ENCODE results near the gene ISYNA1.

Gene ISYNA1

DNA sequence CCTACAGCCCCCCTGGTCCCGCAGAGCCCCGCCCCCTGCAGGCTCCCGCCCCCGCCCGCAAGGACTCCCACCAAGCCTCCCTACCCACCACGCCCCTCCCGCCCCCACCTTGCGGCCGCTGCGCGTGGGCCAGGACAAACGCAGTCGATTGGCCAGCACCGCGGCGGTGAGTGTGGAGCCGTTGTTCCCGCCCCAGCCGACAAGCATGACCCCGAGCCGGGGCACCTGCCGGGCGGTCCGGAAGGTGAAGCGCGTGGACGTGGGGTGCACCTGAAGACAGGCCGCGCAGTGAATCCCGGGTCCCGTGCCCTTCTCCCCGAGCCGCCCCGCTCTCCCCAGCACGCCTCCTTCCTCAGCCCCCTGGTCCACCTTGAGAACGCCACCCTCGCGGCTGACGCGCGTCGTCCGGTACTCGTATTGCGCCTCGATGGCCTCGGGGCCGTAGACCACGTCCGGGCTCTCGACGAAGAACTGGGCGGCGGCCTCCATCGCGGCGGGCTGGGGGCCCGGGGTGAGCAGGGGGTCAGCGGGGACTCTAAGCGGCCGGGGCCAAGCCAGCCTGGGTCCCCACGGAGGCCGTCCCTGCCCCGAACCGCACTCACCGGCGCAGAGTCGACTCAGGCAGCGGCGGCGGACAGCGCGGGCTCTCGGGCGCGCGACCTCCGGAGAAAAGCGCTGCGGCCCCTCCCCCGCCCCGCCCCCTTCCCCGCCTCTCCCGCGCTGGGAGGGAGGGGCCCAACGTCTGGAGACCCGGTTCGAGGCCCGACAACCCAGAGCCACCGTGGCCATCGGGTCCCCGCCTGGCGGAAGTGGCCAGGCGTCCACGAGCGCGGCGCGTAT is at the start of gene ISYNA1:
ISYNA1 (minus strand) TSS at position 643 of the 840 bp plus-strand sequence; CDS start at position 489, 154 bp downstream.
- no peak for DNase-seq (ENCODE audit: low spot score)

GRCh38 chr19:18486746-18487145 is 48.8 kb upstream of the ISYNA1 start:
- no peak for DNase-seq (ENCODE audit: low spot score)

DNA sequence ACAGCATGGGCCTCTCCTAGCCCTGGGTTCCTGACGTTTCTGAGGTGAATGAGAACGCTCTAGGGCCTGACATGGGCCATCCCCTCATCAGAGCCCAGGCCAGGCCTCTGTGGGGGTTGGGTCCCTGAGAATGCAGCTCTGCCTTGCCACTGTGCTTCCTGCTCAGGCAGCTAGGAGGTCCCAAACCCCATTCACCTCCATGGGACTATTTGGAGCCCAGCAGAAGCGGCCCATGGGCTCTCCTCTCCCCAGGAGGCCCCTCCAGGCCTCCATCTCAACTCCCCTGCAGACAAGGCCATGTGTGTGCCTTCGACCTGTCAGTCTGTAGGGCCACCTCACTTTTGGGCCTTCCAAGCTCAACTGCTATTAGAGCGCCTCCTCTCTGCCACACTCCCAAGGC is 47.1 kb upstream of the ISYNA1 start:
- no peak for DNase-seq (ENCODE audit: low spot score)

DNA sequence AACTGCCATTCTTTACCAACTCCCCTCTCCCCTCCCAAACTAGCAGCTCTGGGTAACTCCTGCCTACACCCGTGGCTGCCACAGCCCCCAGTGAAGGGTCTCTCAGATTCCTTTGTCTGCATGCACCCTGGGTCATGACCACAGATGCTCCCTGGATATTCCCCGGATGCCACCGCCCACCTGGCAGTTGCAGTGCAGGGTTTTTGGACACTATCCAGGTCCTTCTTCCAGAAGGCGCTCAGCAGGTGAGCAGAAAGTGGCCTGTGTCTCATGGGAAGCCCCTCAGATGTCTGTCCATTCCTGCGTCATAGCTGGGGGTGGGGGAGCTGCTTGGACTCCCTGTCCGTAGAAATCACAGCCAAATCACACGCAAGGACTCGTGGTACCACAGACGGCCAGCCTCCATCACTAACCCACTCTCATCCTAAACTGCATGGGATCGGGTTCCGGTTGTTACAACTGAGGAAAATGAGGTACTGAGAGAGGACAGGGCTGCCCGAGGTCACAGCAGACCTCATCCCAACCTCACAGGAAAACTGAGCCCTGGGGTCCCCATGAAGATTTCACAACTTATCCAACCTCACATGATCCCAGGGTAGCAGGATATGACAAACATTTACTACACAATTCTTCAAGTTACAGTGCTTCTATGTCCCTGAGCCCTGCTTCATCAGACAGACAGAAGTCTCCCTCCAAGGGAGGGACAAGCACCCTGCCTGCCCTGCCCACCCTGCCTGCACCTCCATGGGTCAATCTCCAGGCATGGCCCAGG is 45.4 kb upstream of the ISYNA1 start:
- DNase-seq (ENCODE audit: low spot score) = no peak

- DNase-seq (ENCODE audit: low spot score) = no peak
Measured at GRCh38 chr19:18481505-18482222, 43.7 kb upstream of the ISYNA1 start.

DNA sequence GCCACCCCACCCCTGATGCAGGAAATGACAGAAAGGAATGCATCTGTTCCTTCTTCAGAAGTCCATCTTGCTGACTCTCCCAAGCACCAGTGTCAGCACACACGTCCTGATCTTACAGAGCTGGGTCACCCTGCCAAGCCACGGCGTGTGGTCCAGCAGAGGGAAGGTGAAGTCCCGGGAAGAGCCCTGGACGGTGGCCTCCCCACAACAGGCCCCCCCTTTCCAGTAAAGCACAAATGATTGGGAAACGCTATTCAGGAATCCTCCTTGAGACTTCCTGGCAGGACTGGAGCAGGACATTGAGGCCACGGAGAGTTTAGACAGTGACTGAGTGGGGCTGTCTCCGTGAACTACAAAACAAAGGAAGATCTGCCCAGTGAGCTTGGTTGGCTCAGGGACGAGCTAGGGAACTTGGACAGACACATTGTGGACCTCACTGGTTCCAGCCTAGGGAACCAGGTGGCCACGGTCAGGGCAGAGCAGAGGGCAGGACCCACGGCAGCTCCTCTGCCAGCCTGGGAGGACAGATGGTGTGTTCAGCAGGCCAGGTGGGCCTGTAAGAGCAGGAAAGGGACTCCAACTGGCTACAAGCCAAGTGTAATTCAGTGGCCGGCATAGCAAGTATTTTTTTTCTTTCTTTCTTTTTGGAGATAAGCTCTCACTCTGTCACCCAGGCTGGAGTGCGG is 42.2 kb upstream of the ISYNA1 start:
- DNase-seq (ENCODE audit: low spot score) = peak; percentile 95

DNA sequence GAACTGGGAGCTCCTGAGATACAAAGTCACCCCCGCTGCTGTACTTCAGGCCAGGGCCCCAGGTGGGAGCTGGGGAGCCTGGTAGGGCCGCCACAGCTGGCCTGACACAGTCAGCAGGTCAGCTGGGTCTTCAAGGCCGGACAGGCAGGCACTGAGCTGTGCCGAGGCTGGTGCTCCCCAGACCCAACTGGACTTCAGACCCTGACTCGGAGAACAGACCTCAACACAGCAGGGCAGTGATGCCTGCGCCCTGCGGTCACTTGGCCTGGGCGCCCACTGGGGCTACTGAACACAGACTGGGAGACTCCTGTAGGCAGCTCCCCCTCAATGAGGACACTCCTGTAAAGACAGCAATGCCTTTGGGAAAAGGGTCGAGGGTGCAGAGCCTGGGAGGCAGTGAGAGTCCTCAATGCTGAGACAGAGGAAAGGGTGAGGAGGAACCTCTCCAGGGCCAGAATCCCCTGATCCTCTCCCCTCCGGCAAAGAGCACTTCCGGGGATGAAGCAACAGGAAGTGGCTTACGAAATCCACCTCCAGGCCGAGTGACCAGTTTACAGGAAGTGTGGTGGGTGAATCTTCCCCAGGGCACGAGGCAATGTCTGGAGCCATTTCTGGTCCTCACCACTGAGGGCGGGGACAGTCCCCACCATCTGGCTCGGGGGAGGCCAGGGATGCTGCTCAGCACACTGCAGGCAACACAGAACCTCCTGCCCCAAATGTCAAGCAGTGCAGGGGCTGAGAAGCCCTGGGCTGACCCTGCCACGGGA is 40.8 kb upstream of the ISYNA1 start:
- DNase-seq (ENCODE audit: low spot score) = no peak

GRCh38 chr19:18477974-18478373 is 40.0 kb upstream of the ISYNA1 start:
- no peak for DNase-seq (ENCODE audit: low spot score)

- DNase-seq (ENCODE audit: low spot score) = no peak
Measured at GRCh38 chr19:18477042-18477779, 39.3 kb upstream of the ISYNA1 start.

DNA sequence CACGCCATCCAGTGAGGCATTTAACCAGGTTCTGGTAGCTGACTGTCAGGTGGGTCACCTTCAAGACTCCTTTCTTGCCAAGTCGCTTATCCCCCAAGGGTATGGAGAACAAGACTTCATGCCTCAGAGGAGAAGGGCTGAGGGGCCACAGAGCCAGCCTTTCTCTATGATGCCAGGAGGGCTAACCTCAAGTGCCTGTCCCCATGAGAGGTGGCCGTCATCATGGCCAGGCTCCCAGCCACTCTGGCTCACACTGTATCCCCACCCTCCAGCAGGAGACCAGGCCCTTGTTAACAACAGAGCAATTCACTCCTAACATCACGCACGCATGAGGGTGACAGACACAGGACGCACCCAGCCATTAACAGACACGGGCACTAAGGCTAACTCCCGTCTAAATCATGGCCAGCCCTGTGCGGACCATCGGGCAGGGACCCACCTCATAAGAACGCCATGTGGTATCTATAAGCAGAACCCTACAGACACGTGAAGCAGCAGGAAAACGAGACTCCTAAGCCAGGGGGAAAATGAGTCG is 38.6 kb upstream of the ISYNA1 start:
- DNase-seq (ENCODE audit: low spot score) = no peak

DNA sequence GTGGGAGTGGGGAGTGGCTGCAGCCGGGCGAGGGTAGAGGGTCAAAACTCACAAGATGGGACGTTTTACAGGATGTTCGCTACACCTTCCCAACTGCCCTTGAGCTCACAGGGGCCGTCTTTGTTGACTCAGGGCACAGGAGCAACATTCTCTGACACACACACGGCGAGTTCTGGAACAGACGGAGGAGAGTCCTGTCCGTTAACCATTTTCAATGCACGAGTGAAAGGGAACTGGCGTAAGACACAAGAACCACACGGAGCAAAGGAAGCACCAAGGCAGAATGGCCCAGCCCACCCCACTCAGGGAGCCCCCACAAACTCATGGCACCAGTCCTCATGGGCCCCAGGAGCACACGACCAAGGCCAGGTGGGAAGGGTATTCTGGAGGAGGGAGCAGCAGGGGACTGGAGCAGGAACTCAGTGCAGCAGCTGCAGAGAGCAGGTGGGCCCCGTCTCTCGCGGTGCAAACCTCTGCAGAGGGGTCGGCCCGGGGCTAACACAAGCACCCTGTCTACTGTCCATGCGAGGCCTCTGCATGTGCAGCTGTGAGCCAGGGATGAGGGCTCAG is 37.9 kb upstream of the ISYNA1 start:
- no peak for DNase-seq (ENCODE audit: low spot score)

GRCh38 chr19:18475004-18475453 is 37.1 kb upstream of the ISYNA1 start:
- DNase-seq (ENCODE audit: low spot score) = no peak

GRCh38 chr19:18474366-18474887 is 36.5 kb upstream of the ISYNA1 start:
- DNase-seq (ENCODE audit: low spot score) = no peak

DNA sequence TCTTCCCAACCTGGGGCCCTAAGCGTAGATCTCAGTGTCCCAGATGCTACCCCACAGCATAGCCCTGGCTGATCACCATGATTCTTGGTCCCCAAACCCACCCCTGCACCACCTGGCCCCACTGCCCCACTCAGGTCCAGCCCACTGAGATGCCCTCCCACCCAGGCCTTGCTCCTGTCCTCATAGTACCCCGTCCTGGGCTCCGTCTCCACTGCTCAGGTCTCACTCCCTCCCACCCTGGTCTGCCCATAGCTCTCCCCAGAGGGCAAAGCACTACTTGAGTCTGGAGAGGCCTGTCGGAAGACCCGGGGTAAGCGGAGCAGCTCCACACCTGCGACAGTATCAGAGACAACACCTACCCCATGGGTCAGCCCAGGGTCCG is 35.8 kb upstream of the ISYNA1 start:
- DNase-seq (ENCODE audit: low spot score) = no peak

DNA sequence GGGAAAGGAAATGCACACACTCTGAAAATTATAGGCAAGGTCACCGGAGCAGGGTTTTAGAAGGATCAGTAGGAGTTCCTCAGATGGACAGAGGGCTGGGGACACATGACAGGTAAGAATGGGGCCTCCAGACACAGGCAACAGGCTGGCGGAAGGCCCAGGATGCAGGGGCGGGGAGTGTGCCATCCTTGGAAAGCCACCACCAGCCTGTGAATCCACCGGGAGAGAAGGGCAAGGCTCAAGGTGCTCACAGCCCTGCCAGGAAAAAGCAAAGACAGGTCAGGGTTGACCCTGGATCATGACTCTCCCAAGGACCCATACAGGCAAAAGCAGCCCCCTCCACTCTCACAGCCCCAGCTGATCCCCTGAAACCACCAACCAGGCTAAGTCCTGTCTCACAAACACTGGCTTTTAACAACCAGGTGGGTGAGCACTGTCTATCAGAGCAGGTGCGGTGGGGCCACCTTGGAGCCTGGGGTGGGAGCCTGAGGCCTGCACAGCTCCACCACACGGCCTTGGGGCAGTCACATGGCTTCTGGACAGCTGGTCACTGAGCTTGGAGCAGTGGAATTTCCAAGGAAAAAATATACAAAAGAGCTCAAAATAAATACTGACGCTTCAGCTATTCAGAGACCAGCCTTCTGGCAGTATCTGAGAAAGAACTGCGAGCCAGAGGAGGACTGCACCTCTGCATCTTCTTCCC is 35.2 kb upstream of the ISYNA1 start:
- DNase-seq (ENCODE audit: low spot score) = peak; percentile 64

GRCh38 chr19:18470787-18471186 is 32.9 kb upstream of the ISYNA1 start:
- DNase-seq (ENCODE audit: low spot score) = no peak

DNA sequence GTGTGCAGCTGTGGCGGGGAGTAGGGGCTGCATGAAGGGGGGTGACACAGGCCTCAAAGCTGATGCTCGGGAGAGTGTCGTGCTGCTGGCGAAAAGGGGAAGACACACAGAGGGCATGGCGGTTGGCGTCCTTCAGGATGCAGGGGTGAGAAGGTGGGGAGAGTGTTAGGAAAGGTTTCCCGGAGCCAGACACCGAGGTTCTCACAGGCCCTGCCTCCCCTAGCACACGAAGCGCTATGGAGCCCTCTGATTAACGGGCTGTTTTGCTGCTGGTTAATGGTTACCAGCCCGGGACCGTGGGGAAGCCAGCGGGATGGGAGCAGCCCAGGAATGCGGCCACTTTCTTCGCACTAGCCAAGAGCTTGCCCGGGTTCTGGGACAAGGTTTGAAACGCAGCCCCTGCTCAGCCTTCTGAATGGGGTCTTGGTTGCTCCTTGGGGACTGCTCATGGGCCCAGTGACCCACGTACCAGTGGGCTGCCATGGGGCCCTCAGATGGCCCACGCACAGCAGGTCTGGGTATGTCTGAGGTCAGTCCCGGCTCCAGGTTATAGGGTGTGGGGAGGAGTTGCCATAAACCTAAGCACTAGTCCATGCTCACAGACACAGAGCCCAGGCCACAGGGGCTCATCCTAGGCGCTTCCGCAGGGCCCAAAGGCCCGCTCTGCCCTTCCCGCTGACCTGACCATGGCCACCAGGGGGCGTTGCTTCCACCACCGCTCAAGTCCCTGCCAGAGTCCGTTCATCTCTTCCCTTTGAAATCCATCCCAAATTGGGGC is 31.3 kb upstream of the ISYNA1 start:
- DNase-seq (ENCODE audit: low spot score) = peak; percentile 66

DNA sequence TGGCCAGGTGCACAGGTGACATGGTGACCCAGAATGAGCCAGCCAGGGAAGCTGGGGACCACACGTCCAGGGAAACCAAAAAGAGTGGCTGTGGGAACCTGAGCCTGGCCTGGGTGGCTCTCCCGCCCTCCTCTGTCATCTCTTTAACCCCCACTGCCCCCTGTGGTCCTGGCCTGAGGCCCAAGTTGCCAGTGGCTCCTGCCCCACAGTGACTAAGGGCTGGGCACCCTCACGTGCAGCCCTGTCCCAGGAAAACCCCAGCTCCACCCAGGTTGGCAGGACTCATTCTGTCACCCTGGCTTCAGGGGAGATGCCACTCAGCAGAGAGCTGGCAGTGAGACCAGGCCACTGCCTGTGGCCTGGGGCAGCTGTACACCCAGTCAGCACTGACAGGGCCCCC is 30.6 kb upstream of the ISYNA1 start:
- no peak for DNase-seq (ENCODE audit: low spot score)
